Uterus (tissue), 4 donors: ENCODE measurements around the gene DHRS3. TPM values are rescaled to one million over a fixed set of nuclear protein-coding genes. Genes with fewer than 3 reads are reported as not detected.

Experiments
- DNase-seq, 2 donors: peaks; one replicate each; pipeline ENCODE4 v3.0.0-alpha.2; 2019 to 2020
- H3K27ac ChIP-seq, 2 donors: fragments of 200-600 bp; sonication (generic); 1 replicate in 1 of 2; 2 replicates in 1 of 2; pipeline ENCODE4 v1.5.1; 2016 to 2018
- H3K27me3 ChIP-seq, 2 donors: fragments of 200-600 bp; sonication (generic); one replicate each; pipeline ENCODE4 v1.5.1; 2018 to 2019; ENCODE audit warnings: control low read depth in 1 of 2
- H3K36me3 ChIP-seq, 2 donors: fragments of 200-600 bp; sonication (generic); one replicate each; pipeline ENCODE4 v1.5.1; 2019; ENCODE audit warnings: control low read depth in 1 of 2
- H3K4me1 ChIP-seq, 2 donors: fragments of 200-600 bp; sonication (generic); one replicate each; pipeline ENCODE4 v1.5.1; 2018 to 2019; ENCODE audit warnings: control low read depth in 1 of 2
- H3K4me3 ChIP-seq, 2 donors: fragments of 200-600 bp; sonication (generic); 1 replicate in 1 of 2; 2 replicates in 1 of 2; pipeline ENCODE4 v1.5.1; 2018 to 2019; ENCODE audit warnings: mild to moderate bottlenecking in 1 of 2
- H3K9me3 ChIP-seq, 2 donors: fragments of 200-600 bp; sonication (generic); one replicate each; pipeline ENCODE4 v1.5.1; 2019; ENCODE audit warnings: control low read depth in 1 of 2
- CTCF ChIP-seq, 4 experiments: fragments of 200-600 bp in 2 of 4; fragments of 450-650 bp in 2 of 4; sonication (generic) in 2 of 4; IDR thresholded peaks; one replicate each; pipeline ENCODE4 v1.5.1; 2016 to 2019; ENCODE audit warnings: antibody characterized with exemption in 4 of 4, mild to moderate bottlenecking in 2 of 4, moderate library complexity in 1 of 4
- POLR2A ChIP-seq, 2 donors: fragments of 450-650 bp; IDR thresholded peaks; one replicate each; pipeline ENCODE4 v1.6.1; 2016; ENCODE audit warnings: antibody characterized with exemption in 2 of 2, mild to moderate bottlenecking in 1 of 2, moderate library complexity in 1 of 2
- intact Hi-C: fragments of 100-400 bp; cut with DNase I; formaldehyde crosslinking; loops from one replicate; pipeline ENCODE4 v1.15.1; 2023; ENCODE audit warnings: low total_unique reads
- total RNA-seq, 4 donors: library from RNA; depleted of rRNA in 3 of 4; stranded (reverse); fragments of >200 nt in 3 of 4; gene quantifications; one replicate each; pipeline versions ENCODE4 v1.1.0 to v1.2.4, GENCODE V29; 2014 to 2023
- donor health status: DM: yes; HTN: yes; CAD: no.

Gene DHRS3
- total RNA-seq, 4 donors from 2014 or later: 12.6 to 82.0 (median 51.5) TPM

GRCh38 chr1:12552951-12553921 is 64.8 kb downstream of the DHRS3 start:
- Histone ChIP-seq H3K27me3 (no peaks in the 10 kb centered on the region), H3K27ac (peak overlapping the region; percentile 46 to 60), H3K9me3 (no peaks in the 10 kb centered on the region), H3K4me1 (peaks cover 10 to 11% of the 10 kb centered on the region in 2 donors), H3K36me3 (no peaks in the 10 kb centered on the region), H3K4me3 (no peak overlapping the region)
- no peak for TF ChIP-seq POLR2A (IDR thresholded peaks at IDR 0.05)
- no peak for TF ChIP-seq CTCF (IDR thresholded peaks at IDR 0.05)
- DNase-seq: no peak
- intact Hi-C loops: no loop called here

DNA sequence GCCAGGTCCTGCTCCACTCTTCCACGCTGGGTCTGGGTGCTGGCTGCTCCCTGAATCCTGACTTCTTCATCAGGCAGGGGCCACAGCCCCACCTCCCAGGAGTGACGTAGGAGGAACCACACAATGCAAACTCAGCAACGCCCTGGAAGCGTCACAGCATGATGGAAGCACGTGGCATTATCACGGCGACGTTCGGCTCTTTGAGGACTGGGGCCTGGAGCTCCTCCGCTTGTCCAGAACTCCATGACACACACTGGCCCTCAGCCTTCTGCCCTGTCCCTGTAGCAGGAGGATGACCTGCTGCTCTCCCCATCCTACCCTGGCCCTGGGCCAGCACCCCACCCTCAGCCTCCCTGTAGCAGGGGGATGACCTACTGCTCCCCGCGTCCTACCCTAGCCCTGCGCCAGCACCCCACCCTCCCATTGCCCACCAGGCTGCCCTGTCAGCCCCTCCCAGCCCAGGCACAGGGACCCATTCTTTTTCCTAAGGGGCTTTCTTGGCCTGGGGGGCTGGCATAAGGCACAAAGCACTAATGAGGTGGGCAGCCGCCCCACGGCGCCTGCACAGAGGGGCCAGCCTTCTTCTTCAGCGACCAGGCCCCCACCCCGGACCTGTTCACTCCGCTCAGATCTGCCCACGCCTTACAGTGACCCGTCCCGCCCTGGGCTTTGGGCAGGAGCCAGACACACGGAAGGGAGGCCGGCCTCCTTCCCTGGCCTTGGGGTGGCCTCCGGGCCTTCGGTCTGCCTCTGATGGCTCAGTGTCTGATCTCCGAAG is 65.7 kb downstream of the DHRS3 start:
- Histone ChIP-seq H3K27me3 (no peaks in the 10 kb centered on the region), H3K9me3 (no peaks in the 10 kb centered on the region), H3K36me3 (no peaks in the 10 kb centered on the region), H3K4me1 (peaks cover 10 to 11% of the 10 kb centered on the region in 2 donors), H3K27ac (peak overlapping the region; percentile 33 to 60), H3K4me3 (no peak overlapping the region)
- no peak for TF ChIP-seq CTCF (IDR thresholded peaks at IDR 0.05)
- no peak for TF ChIP-seq POLR2A (IDR thresholded peaks at IDR 0.05)
- no peak for DNase-seq
- intact Hi-C loops: no loop called here

DNA sequence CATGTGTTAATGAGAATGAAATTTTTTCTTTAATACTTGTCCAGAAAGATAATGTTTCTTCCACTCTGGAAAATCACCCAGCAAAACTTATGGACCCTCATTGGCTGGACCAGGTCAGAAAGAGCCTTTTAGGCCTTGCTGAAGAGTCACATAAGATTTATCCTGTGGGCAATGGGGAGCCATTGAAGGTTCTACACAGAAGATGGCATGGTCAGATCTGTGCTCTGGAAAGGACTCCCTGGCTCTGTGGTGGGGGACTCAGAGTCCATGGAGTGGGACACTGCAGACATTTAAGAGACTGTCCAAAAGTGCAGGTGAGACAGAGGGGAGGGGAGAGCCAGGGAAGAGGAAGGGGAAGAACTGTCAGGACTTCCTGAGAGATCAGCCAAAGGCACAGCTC is 66.4 kb downstream of the DHRS3 start:
- intact Hi-C loops: no loop called here
- DNase-seq: no peak
- peaks cover 9 to 10% of the 10 kb centered on the region in 2 donors for H3K4me1 ChIP-seq

GRCh38 chr1:12549460-12550349 is 68.3 kb downstream of the DHRS3 start:
- H3K9me3 ChIP-seq: no peaks in the 10 kb centered on the region
- peak overlapping the region in 1 of 2 donors; percentile 7 for H3K4me3 ChIP-seq
- no peaks in the 10 kb centered on the region for H3K27me3 ChIP-seq
- intact Hi-C loops: no loop called here
- H3K27ac ChIP-seq: peak overlapping the region; percentile 86 to 92
- TF ChIP-seq POLR2A (IDR thresholded peaks at IDR 0.05) (no peak), CTCF (IDR thresholded peaks at IDR 0.05) (peak in 1 of 4 experiments; percentile 7)
- no peaks in the 10 kb centered on the region for H3K36me3 ChIP-seq
- H3K4me1 ChIP-seq: peaks cover 9 to 10% of the 10 kb centered on the region in 2 donors
- DNase-seq: peak; percentile 87 to 90

More for the DNA sequence above, 66.4 kb downstream of the DHRS3 start:
- Histone ChIP-seq H3K4me3 (no peak overlapping the region), H3K36me3 (no peaks in the 10 kb centered on the region), H3K27ac (peak overlapping the region; percentile 18 to 60), H3K9me3 (no peaks in the 10 kb centered on the region), H3K27me3 (no peaks in the 10 kb centered on the region)
- TF ChIP-seq POLR2A (IDR thresholded peaks at IDR 0.05): no peak
- no peak for TF ChIP-seq CTCF (IDR thresholded peaks at IDR 0.05)
